ENCODE results near the gene CASQ2. TPM values are rescaled to one million over a fixed set of nuclear protein-coding genes. Genes with fewer than 3 reads are reported as not detected.

The CASQ2 gene
- total RNA-seq, 1 experiment from 2014 or later, result not detected

DNA sequence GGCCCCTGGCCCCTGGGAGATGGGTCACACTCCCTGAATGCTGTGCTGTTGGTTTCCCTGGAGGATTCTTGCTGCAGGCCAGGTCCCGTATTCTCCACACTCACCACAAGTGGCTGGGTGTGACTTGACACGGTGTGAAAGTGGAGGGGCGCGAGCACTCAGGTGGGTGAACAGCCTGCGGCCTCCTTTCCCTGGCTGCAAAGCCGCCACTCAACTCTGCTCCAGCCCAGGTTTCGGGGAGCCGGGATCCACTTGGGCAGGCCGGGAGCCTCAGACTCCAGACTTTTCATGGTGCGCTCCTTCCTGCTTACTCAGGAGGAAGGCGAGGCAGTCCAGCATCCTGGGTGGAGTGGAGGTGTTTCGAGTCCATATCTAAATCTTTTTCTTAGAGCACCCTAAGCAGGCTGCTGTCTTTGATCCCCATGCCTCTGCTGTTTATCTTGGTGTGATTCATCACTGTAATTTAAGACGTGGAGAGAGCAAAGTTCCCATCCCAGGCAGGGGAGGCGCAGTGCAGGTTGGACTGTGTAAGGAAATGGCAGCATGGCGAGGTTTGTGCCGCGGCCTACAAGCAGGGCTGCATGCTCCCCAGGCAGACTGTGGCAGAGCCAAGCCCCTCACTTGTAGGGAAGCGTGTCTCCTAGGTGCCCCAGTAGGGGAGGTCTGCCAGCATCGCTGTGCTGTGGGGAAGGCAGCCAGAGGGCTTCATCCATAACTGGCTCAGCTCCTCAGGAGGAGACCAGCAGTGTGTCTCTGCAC, 97.2 kb downstream of the CASQ2 start (continued):
- TF ChIP-seq SRF (IDR thresholded peaks at IDR 0.05; ENCODE audit: low read depth), result no peak; the same call in 1 of the 2 replicates
- TF ChIP-seq YY1 (IDR thresholded peaks at IDR 0.05; ENCODE audit: extremely low read depth, insufficient replicate concordance, low read depth, low read length), result peak; percentile 68
- peak; percentile 48 for TF ChIP-seq POLR2AphosphoS5 (IDR thresholded peaks at IDR 0.05; ENCODE audit: low read depth, low read length)
- TF ChIP-seq RAD21 (IDR thresholded peaks at IDR 0.05; ENCODE audit: low read depth), result peak; percentile 16

DNA sequence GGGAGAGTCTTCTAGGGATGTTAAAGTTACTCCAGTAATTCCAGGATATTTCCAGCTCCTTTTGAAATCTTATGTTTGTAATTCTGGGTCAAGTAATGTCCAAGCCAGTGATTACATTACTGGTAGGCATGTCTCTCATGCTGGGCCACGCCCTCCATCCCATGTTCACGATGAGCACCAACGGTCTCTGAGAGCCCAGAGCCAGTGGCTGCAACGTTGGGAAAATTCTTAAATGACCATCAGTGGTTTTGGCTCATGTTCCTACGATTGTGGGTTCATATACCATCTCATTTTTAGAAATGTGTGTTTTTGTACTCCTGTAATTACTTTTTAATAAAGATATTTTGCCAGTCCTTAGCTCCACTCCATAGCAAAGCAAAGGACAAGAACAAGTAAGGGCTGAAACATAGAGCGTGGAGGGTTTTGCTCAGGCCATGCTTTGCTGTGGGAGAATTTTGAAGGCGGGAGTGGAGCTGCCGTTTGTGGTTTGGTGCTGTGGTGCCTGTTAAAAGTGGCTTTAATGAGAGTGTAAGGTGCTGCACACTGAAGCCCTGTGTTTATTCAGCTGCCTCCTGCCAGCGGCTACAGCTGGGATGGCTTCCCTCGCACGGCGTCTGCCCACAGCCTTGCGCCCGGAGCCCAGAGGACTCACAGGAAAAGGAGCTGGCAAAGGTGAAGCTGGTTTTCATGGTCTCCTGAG, 97.9 kb downstream of the CASQ2 start:
- Histone ChIP-seq H3K27me3 (ENCODE audit: insufficient read depth, low read length) (no peaks in the 10 kb centered on the region), H3K4me1 (ENCODE audit: control insufficient read depth in 1 of 2, insufficient read depth in 2 of 2, low read length in 2 of 2) (peaks cover 55 to 81% of the 10 kb centered on the region in 2 experiments), H3K9me2 (ENCODE audit: insufficient read depth) (no peaks in the 10 kb centered on the region), H4K20me1 (ENCODE audit: insufficient read depth) (peaks cover 3% of the 10 kb centered on the region; the same call in 1 of the 2 replicates), H3K36me3 (ENCODE audit: control insufficient read depth in 1 of 2, insufficient read depth in 2 of 2, low read length in 2 of 2) (no peaks in the 10 kb centered on the region), H3K4me2 (ENCODE audit: low read length) (peak overlapping the region; percentile 85), H2AFZ (ENCODE audit: low read depth, low read length, poor library complexity, severe bottlenecking) (no peak overlapping the region), H3K9ac (ENCODE audit: low read length) (peak overlapping the region; percentile 54), H3K79me2 (ENCODE audit: insufficient read depth, low read length) (peaks cover 19% of the 10 kb centered on the region), H3K4me3 (replicated peaks in 1 of 2; ENCODE audit: low read depth in 1 of 2, low read length in 2 of 2) (peak overlapping the region in 1 of 2 experiments; percentile 44; a peak in 2 of 4 replicates), H3K9me3 (ENCODE audit: control insufficient read depth in 1 of 2, insufficient read depth in 1 of 2, low read depth in 1 of 2, low read length in 2 of 2) (no peaks in the 10 kb centered on the region), H3K27ac (ENCODE audit: low read depth, low read length) (peak overlapping the region; percentile 90)
- TF ChIP-seq CEBPB (IDR thresholded peaks at IDR 0.05; ENCODE audit: low read depth), result no peak
- no peak for TF ChIP-seq POLR2AphosphoS5 (IDR thresholded peaks at IDR 0.05; ENCODE audit: low read depth, low read length)
- TF ChIP-seq, protein P1, sequence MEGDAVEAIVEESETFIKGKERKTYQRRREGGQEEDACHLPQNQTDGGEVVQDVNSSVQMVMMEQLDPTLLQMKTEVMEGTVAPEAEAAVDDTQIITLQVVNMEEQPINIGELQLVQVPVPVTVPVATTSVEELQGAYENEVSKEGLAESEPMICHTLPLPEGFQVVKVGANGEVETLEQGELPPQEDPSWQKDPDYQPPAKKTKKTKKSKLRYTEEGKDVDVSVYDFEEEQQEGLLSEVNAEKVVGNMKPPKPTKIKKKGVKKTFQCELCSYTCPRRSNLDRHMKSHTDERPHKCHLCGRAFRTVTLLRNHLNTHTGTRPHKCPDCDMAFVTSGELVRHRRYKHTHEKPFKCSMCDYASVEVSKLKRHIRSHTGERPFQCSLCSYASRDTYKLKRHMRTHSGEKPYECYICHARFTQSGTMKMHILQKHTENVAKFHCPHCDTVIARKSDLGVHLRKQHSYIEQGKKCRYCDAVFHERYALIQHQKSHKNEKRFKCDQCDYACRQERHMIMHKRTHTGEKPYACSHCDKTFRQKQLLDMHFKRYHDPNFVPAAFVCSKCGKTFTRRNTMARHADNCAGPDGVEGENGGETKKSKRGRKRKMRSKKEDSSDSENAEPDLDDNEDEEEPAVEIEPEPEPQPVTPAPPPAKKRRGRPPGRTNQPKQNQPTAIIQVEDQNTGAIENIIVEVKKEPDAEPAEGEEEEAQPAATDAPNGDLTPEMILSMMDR (IDR thresholded peaks at IDR 0.05 in 2 of 3, conservative IDR thresholded peaks at IDR 0.05 in 1 of 3; ENCODE audit: borderline replicate concordance in 1 of 3, insufficient read depth in 1 of 3, low read depth in 2 of 3, low read length in 2 of 3), result no peak
- TF ChIP-seq, protein P2, sequence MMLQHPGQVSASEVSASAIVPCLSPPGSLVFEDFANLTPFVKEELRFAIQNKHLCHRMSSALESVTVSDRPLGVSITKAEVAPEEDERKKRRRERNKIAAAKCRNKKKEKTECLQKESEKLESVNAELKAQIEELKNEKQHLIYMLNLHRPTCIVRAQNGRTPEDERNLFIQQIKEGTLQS (IDR thresholded peaks at IDR 0.05), result no peak
- no peak for TF ChIP-seq EZH2 (IDR thresholded peaks at IDR 0.05)
- TF ChIP-seq RAD21 (IDR thresholded peaks at IDR 0.05; ENCODE audit: low read depth), result no peak
- ChIA-PET CTCF (interaction anchor here (5.9 kb wide), 1 partner anchor 36 kb away, joined by 32 read pairs; no protein-coding TSS in a partner anchor), RAD21 (ENCODE audit: low non-redundant PET in 1 of 2, low total read pairs in 2 of 2, uncharacterized antibody in 2 of 2, unreplicated experiment in 2 of 2) (interaction anchor here in 1 of 2 experiments (1.8 kb wide), 1 partner anchor 36 kb away, joined by 5 read pairs; no protein-coding TSS in a partner anchor), POLR2A (no interaction called here)
- ATAC-seq, result peak; percentile 5
- no peak for DNase-seq (ENCODE audit: low read depth, low spot score)
- intact Hi-C loops (cut with micrococcal nuclease), result loop anchor here (5.0 kb wide), 1 partner anchor 752 kb away; no protein-coding TSS in a partner anchor
- no TSS peak for BruUV-seq (replicated peaks)
